GM12878 (cell line): Measurements from ENCODE around the gene TUBA4B. TPM values are rescaled to one million over a fixed set of nuclear protein-coding genes. Genes with fewer than 3 reads are reported as not detected.

Source experiments
- ATAC-seq: fragments of 200-7000 bp; cut with Tn5 transposase; 3 replicates; pipeline ENCODE4 v1.9.1; 2020; ENCODE audit warnings: mild to moderate bottlenecking, moderate library complexity
- BruUV-seq: library from RNA; stranded (reverse); fragments of 400-500 nt; replicated peaks from 2 replicates; lab custom pipeline; 2021; lab: Mats Ljungman, UMichigan
- CTCF ChIA-PET: fragments of 300-600 bp; sonication (Branson Sonifier 250); formaldehyde crosslinking; extraction: SDS; loops from one replicate; lab custom pipeline; 2021; ENCODE audit warnings: inconsistent platforms; lab: Yijun Ruan, JAX
- POLR2A ChIA-PET: fragments of 350-600 bp; formaldehyde crosslinking; extraction: SDS; loops from one replicate; lab custom pipeline; 2021; ENCODE audit warnings: inconsistent platforms; lab: Charles Lee
- RAD21 ChIA-PET: fragments of 300-600 bp; sonication (Branson Sonifier 250); formaldehyde crosslinking; loops from one replicate; lab custom pipeline; 2023; ENCODE audit warnings: antibody characterized with exemption; ENCODE audit not compliant: unreplicated experiment; lab: Charles Lee
- SMC1A ChIA-PET: fragments of 300-600 bp; sonication (Branson Sonifier 250); formaldehyde crosslinking; loops from one replicate; lab custom pipeline; 2023; ENCODE audit not compliant: unreplicated experiment, uncharacterized antibody; lab: Charles Lee
- DNase-seq: peaks from one replicate; pipeline ENCODE4 v3.0.0-alpha.2; 2011; ENCODE audit warnings: low read depth, low spot score
- FAIRE-seq: peaks from 3 replicates; lab custom pipeline; 2011; peaks lifted over from hg19 to GRCh38; lab: Jason Lieb, UNC
- H2AFZ ChIP-seq: 2 replicates; pipeline ENCODE4 v1.6.0; 2011; ENCODE audit warnings: low read depth, low read length, control low read depth; ENCODE audit not compliant: control insufficient read depth
- H3K27ac ChIP-seq: 2 replicates; pipeline ENCODE4 v1.5.1; 2011; ENCODE audit warnings: control low read depth; ENCODE audit not compliant: control insufficient read depth, insufficient read depth
- H3K27me3 ChIP-seq, 2 experiments: replicated peaks in 1 of 2; 2 replicates each; pipeline versions ENCODE4 v1.6.0 to v1.6.1; 2011; ENCODE audit warnings: low read length in 1 of 2; ENCODE audit not compliant: control insufficient read depth in 2 of 2, insufficient read depth in 2 of 2
- H3K36me3 ChIP-seq, 2 experiments: 2 replicates each; pipeline ENCODE4 v1.5.1; 2011; ENCODE audit warnings: low read length in 1 of 2; ENCODE audit not compliant: control insufficient read depth in 2 of 2, insufficient read depth in 2 of 2
- H3K4me1 ChIP-seq: 2 replicates; pipeline ENCODE4 v1.6.1; 2011; ENCODE audit warnings: mild to moderate bottlenecking, low read length, moderate library complexity, mixed read lengths; ENCODE audit not compliant: control insufficient read depth, insufficient read depth
- H3K4me2 ChIP-seq: 2 replicates; pipeline ENCODE4 v1.6.0; 2011; ENCODE audit warnings: control low read depth; ENCODE audit not compliant: control insufficient read depth, insufficient read depth
- H3K4me3 ChIP-seq: fragments of 200-600 bp; sonication (generic); 2 replicates; pipeline ENCODE4 v1.5.1; 2016
- H3K79me2 ChIP-seq: 2 replicates; pipeline ENCODE4 v1.6.0; 2011; ENCODE audit warnings: low read length; ENCODE audit not compliant: control insufficient read depth, insufficient read depth
- H3K9ac ChIP-seq: 2 replicates; pipeline ENCODE4 v1.8.0; 2011; ENCODE audit warnings: low read length, control low read depth, mixed read lengths; ENCODE audit not compliant: control insufficient read depth, insufficient read depth
- H3K9me3 ChIP-seq: replicated peaks from 3 replicates; pipeline ENCODE4 v1.5.1; 2011; ENCODE audit warnings: mild to moderate bottlenecking, low read length; ENCODE audit not compliant: control insufficient read depth, insufficient read depth
- H4K20me1 ChIP-seq: 2 replicates; pipeline ENCODE4 v1.6.0; 2011; ENCODE audit not compliant: control insufficient read depth, insufficient read depth
- CHD1 ChIP-seq: IDR thresholded peaks from 2 replicates; pipeline ENCODE4 v1.6.1; 2012; ENCODE audit warnings: low read depth, low read length, improper control_type of control experiment
- EGR1 ChIP-seq, 2 experiments: IDR thresholded peaks; 1 replicate in 1 of 2; 2 replicates in 1 of 2; pipeline ENCODE4 v1.6.1; 2011 to 2012; ENCODE audit warnings: low read depth in 2 of 2, low read length in 2 of 2, borderline replicate concordance in 1 of 2, mild to moderate bottlenecking in 1 of 2, moderate library complexity in 1 of 2
- ESRRA ChIP-seq: IDR thresholded peaks from 2 replicates; pipeline ENCODE4 v1.6.1; 2012; ENCODE audit warnings: mild to moderate bottlenecking, low read length, improper control_type of control experiment
- EZH2 ChIP-seq: IDR thresholded peaks from 2 replicates; pipeline ENCODE4 v1.6.1; 2012; ENCODE audit warnings: low read depth, mild to moderate bottlenecking, control low read depth, inconsistent platforms, low read length, borderline replicate concordance; ENCODE audit not compliant: control insufficient read depth
- FOXM1 ChIP-seq: IDR thresholded peaks from 2 replicates; pipeline ENCODE4 v1.6.1; 2012; ENCODE audit warnings: low read depth, mild to moderate bottlenecking, inconsistent platforms, low read length, moderate library complexity
- KLF5 ChIP-seq: fragments of 450-650 bp; IDR thresholded peaks from 2 replicates; pipeline ENCODE4 v1.6.1; 2014; ENCODE audit warnings: mild to moderate bottlenecking; ENCODE audit not compliant: partially characterized antibody
- LARP7 ChIP-seq: fragments of 450-650 bp; IDR thresholded peaks from 2 replicates; pipeline ENCODE4 v1.6.1; 2017; ENCODE audit warnings: mild to moderate bottlenecking
- NR2F1 ChIP-seq: fragments of 450-650 bp; conservative IDR thresholded peaks from 2 replicates; pipeline ENCODE4 v1.6.1; 2017; ENCODE audit warnings: mild to moderate bottlenecking
- POU2F2 ChIP-seq: IDR thresholded peaks from 3 replicates; pipeline ENCODE4 v1.6.1; 2011; ENCODE audit warnings: low read depth, mild to moderate bottlenecking, low read length, borderline replicate concordance
- RAD21 ChIP-seq: IDR thresholded peaks from 2 replicates; pipeline ENCODE4 v1.6.1; 2011; ENCODE audit warnings: mild to moderate bottlenecking, low read depth, low read length, moderate library complexity; ENCODE audit not compliant: insufficient read depth
- RFX5 ChIP-seq: IDR thresholded peaks from 2 replicates; pipeline ENCODE4 v1.6.1; 2011; ENCODE audit warnings: low read depth, low read length, improper control_type of control experiment
- SIX5 ChIP-seq: IDR thresholded peaks from 2 replicates; pipeline ENCODE4 v1.6.1; 2011; ENCODE audit warnings: mild to moderate bottlenecking, low read depth, low read length, moderate library complexity; ENCODE audit not compliant: severe bottlenecking
- SREBF2 ChIP-seq: IDR thresholded peaks from 2 replicates; pipeline ENCODE4 v1.6.1; 2012; ENCODE audit warnings: mild to moderate bottlenecking, low read length
- SRF ChIP-seq, 2 experiments: IDR thresholded peaks; 2 replicates each; pipeline ENCODE4 v1.6.1; 2011; ENCODE audit warnings: low read depth in 2 of 2, low read length in 2 of 2, mild to moderate bottlenecking in 1 of 2, moderate library complexity in 1 of 2
- TAF1 ChIP-seq: IDR thresholded peaks from 2 replicates; pipeline ENCODE4 v1.6.1; 2011; ENCODE audit warnings: mild to moderate bottlenecking, low read depth, low read length, borderline replicate concordance
- ZSCAN29 ChIP-seq: fragments of 450-650 bp; IDR thresholded peaks from 2 replicates; pipeline ENCODE4 v1.6.1; 2017; ENCODE audit warnings: mild to moderate bottlenecking, moderate library complexity
- WGBS: methylation state at CpG from one replicate; pipeline ENCODE4 v1.1.6; 2016; ENCODE audit warnings: low lambda C conversion rate; ENCODE audit not compliant: insufficient replicate concordance, insufficient coverage; ENCODE audit errors: missing lambda C conversion rate; 5-methylcytosine and 5-hydroxymethylcytosine counted together
- in situ Hi-C: fragments of 300-500 bp; cut with MboI; formaldehyde crosslinking; loops from 9 replicates; pipeline ENCODE4 v1.14.3; 2018; ENCODE audit warnings: mixed read lengths
- intact Hi-C: fragments of 100-400 bp; cut with micrococcal nuclease; formaldehyde crosslinking; loops from one replicate; pipeline ENCODE4 v1.14.2; 2022; ENCODE audit not compliant: unreplicated experiment
- polyA plus RNA-seq, 11 experiments: library from polyadenylated mRNA; depleted of rRNA in 4 of 11; unstranded in 6 of 11; stranded (reverse) in 5 of 11; fragments of >200 nt; fragmentation: Nextera tagmentation in 4 of 11; fragmentation: Illumina TruSeq in 1 of 11; extraction: Ambion mirVana in 4 of 11; extraction: Trizol in 1 of 11; gene quantifications; 1 replicate in 1 of 11; 2 replicates in 10 of 11; pipeline versions ENCODE4 v1.2.1 to v1.2.3, GENCODE V29; 2011 to 2016; ENCODE audit warnings: inconsistent platforms in 2 of 11, missing spikeins in 2 of 11, low read depth in 1 of 11
- total RNA-seq, 4 experiments: library from RNA; depleted of rRNA in 3 of 4; stranded (reverse); fragments of >200 nt in 3 of 4; fragmentation: Illumina TruSeq in 1 of 4; extraction: Trizol in 1 of 4; gene quantifications; 2 replicates each; pipeline versions ENCODE4 v1.2.1 to v1.2.3, GENCODE V29; 2013 to 2021
- TF ChIP-seq, protein P1 (sequence below): fragments of 450-650 bp; IDR thresholded peaks from 2 replicates; pipeline ENCODE4 v1.6.1; 2018; ENCODE audit warnings: borderline replicate concordance, mild to moderate bottlenecking; ENCODE audit not compliant: partially characterized antibody

Gene TUBA4B
- total and polyA plus RNA-seq, 10 of the 15 experiments (the other 5 are each of a cell fraction or from before 2014, with no cell fraction given): 0.07 TPM; not detected in 9

DNA sequence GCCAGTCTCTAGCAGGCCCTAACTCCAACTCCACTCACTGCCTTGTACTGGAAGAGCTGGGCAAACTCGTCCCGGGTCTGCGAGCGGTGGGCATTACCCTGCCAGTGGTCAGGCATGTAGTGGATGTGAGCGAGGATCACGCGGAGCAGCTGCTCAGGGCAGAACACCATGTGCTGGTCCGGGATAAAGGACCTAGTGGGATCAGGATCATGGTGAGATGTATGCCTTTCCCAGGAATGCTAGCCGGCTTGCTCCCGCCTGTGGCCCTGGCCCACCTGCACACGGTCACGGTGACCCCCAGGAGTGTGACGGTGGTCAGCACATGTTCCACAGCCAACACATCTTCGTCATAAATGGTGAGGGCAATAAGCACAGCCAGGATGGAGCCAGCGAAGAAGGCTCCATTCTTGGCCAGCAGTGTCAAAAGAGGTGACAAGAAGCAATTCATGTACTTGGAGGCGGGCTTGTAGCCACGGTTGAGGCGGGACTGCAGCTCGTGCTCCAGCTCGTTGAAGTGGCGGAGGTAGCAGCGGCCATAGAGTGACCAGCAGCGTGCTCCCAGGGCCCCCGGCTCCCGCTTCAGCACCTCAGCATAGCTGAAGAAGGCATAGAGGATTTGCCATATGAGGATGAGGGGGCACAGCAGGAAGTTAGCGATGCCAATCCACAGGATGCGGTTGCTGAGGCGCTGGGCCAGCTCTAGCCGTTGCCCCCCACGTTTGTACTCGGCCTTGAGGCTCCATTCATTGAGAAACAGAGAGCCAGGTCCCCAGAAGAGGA, 29.0 kb upstream of the TUBA4B start (continued):
- TF ChIP-seq, protein P1, sequence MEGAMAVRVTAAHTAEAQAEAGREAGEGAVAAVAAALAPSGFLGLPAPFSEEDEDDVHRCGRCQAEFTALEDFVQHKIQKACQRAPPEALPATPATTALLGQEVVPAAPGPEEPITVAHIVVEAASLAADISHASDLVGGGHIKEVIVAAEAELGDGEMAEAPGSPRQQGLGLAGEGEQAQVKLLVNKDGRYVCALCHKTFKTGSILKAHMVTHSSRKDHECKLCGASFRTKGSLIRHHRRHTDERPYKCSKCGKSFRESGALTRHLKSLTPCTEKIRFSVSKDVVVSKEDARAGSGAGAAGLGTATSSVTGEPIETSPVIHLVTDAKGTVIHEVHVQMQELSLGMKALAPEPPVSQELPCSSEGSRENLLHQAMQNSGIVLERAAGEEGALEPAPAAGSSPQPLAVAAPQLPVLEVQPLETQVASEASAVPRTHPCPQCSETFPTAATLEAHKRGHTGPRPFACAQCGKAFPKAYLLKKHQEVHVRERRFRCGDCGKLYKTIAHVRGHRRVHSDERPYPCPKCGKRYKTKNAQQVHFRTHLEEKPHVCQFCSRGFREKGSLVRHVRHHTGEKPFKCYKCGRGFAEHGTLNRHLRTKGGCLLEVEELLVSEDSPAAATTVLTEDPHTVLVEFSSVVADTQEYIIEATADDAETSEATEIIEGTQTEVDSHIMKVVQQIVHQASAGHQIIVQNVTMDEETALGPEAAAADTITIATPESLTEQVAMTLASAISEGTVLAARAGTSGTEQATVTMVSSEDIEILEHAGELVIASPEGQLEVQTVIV: no peak
- no peak for TF ChIP-seq ESRRA
- TF ChIP-seq SIX5: no peak
- no peak for TF ChIP-seq RFX5
- no peak for TF ChIP-seq EZH2

DNA sequence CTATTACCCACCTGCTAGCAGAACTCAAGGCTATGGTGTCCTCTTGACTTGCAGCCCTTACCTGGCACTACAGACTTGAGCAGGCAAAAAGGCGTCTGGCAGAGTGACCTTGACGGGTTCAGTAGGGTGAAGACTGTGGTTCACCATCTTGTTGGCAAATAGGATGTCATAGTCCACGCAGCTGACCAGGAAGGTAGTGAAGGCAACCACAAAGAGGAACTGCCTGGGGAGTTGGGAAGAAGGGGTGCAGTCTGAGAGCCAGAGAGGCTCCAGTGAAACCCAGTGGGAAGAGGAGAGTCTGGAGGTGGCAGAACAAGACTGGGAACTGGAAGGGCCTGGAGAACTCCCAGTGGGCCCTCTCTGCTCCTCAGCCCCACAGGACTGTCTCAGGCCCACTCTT, 27.7 kb upstream of the TUBA4B start:
- Histone ChIP-seq H3K36me3 (peaks cover 13 to 23% of the 10 kb centered on the region in 2 experiments), H3K79me2 (peaks cover 25% of the 10 kb centered on the region), H2AFZ (no peak overlapping the region), H3K27me3 (no peaks in the 10 kb centered on the region), H3K4me2 (no peak overlapping the region), H3K4me1 (peaks cover 15% of the 10 kb centered on the region), H4K20me1 (no peaks in the 10 kb centered on the region), H3K9me3 (no peaks in the 10 kb centered on the region), H3K9ac (no peak overlapping the region), H3K27ac (no peak overlapping the region), H3K4me3 (no peak overlapping the region)
- RAD21 ChIA-PET: no interaction called here
- POLR2A ChIA-PET: no interaction called here
- FAIRE-seq (no peak), ATAC-seq (no peak), DNase-seq (no peak)
- CTCF ChIA-PET: interaction anchor here (0.6 kb wide), 1 partner anchor 13 kb away, joined by 3 read pairs; no protein-coding TSS in a partner anchor
- TF ChIP-seq RAD21: no peak
- TF ChIP-seq CHD1: no peak
- no peak for TF ChIP-seq SRF (IDR thresholded peaks at IDR 0.05; ENCODE audit: low read depth in 2 of 2, low read length in 2 of 2)
- TF ChIP-seq ZSCAN29: no peak
- no peak for TF ChIP-seq TAF1
- no peak for TF ChIP-seq SREBF2
- TF ChIP-seq FOXM1: no peak
- TF ChIP-seq NR2F1: no peak
- TF ChIP-seq LARP7: no peak
- TF ChIP-seq EGR1 (IDR thresholded peaks at IDR 0.05; ENCODE audit: borderline replicate concordance in 1 of 2, low read depth in 2 of 2, low read length in 2 of 2): no peak
- no peak for TF ChIP-seq KLF5
- TF ChIP-seq POU2F2: no peak
- WGBS: 52% methylated on average over 3 of the region's 3 CpGs
- in situ Hi-C loops (no loop called here), intact Hi-C loops (no loop called here)
- SMC1A ChIA-PET: no interaction called here
- BruUV-seq: no TSS peak
